Duodenal mucosa (tissue), 2 donors: ENCODE measurements around the gene CEP44.
"Not testable (repeated sequence)": the region's sequence is repeated elsewhere in the genome, so short reads cannot be mapped to it uniquely, and the experiment has no call there.

ENCODE experiments used
- H3K27ac ChIP-seq: one replicate; pipeline ENCODE4 v1.7.0; 2013; ENCODE audit warnings: low read depth, low read length
- H3K27me3 ChIP-seq, 2 donors: one replicate each; pipeline ENCODE4 v1.7.0; 2013; ENCODE audit warnings: low read length in 2 of 2, control low read depth in 1 of 2; ENCODE audit not compliant: insufficient read depth in 2 of 2, control insufficient read depth in 1 of 2
- H3K36me3 ChIP-seq, 2 donors: one replicate each; pipeline ENCODE4 v1.7.0; 2013; ENCODE audit warnings: low read length in 2 of 2, control low read depth in 1 of 2; ENCODE audit not compliant: insufficient read depth in 2 of 2, control insufficient read depth in 1 of 2
- H3K4me1 ChIP-seq, 2 donors: one replicate each; pipeline ENCODE4 v1.7.0; 2013; ENCODE audit warnings: low read length in 2 of 2, control low read depth in 1 of 2; ENCODE audit not compliant: insufficient read depth in 2 of 2, control insufficient read depth in 1 of 2
- H3K4me3 ChIP-seq, 2 donors: one replicate each; pipeline ENCODE4 v1.7.0; 2013; ENCODE audit warnings: low read length in 2 of 2, low read depth in 1 of 2
- H3K9ac ChIP-seq, 2 donors: one replicate each; pipeline ENCODE4 v1.7.0; 2013; ENCODE audit warnings: low read length in 2 of 2, low read depth in 1 of 2
- H3K9me3 ChIP-seq, 2 donors: one replicate each; pipeline ENCODE4 v1.7.0; 2013; ENCODE audit warnings: low read length in 2 of 2, control low read depth in 1 of 2; ENCODE audit not compliant: control insufficient read depth in 1 of 2

CEP44 gene

DNA sequence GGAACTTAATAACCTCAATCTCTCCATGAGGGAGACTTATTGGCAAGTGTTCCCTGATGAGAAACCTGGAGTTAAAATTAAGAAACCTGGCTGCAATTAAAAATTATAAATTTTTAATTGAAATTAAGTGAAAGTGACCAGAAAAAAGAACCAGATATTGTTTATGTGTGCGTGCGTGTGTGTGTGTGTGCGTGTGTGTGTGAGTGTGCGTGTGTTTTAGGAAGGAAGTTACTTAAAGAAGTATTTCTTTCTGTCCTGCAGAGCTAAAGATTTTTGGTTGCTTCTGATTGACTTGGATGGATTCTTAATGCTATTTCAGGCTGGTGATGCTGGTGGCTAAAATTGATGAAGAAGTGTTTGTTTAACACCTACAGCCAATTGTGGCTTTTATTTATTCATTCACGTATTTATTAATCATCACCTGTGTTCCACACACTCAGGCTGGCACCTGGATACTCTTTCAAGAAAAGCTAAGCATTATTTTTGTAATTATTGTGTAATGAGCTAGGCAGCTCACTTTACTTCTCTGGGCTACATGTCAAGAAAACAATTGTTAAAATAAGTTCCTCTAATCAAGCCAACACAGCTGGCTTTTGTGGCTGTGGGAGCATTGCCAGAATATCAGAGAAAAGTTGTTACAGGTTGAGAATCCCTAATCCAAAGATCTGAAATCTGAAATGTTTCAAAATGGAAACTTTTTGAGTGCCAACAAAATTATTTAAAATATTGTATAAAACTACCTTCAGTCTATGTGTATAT lies 68.5 kb downstream of the CEP44 start:
- H3K9ac ChIP-seq: no peak overlapping the region
- peaks cover 0 to 6% of the 10 kb centered on the region in 2 donors for H3K9me3 ChIP-seq
- no peak overlapping the region for H3K27ac ChIP-seq
- no peaks in the 10 kb centered on the region for H3K4me1 ChIP-seq
- H3K4me3 ChIP-seq: no peak overlapping the region
- H3K36me3 ChIP-seq: no peaks in the 10 kb centered on the region
- no peaks in the 10 kb centered on the region for H3K27me3 ChIP-seq

DNA sequence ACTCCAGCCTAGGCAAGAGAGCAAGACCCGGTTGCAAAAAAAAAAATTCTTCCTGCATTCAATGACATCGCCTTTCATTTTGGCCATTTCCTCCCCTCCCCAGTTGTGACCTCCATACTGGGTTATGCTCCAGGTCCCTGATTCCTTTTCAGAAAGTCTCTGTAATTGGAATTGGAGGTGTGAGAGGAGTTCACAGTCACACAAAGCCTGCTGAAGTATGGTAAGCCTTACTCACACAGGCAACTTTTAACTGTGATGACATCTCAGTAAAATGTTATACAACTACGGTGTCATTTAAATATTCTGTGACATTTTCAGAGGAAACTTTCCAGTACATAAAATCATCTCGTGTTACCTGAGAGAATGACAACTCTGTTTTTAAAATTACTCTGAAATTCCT lies 73.6 kb downstream of the CEP44 start:
- no peaks in the 10 kb centered on the region for H3K4me1 ChIP-seq
- no peak overlapping the region for H3K4me3 ChIP-seq
- no peaks in the 10 kb centered on the region for H3K36me3 ChIP-seq
- H3K9me3 ChIP-seq: no peaks in the 10 kb centered on the region
- H3K27me3 ChIP-seq: no peaks in the 10 kb centered on the region
- H3K27ac ChIP-seq: no peak overlapping the region
- H3K9ac ChIP-seq: no peak overlapping the region

DNA sequence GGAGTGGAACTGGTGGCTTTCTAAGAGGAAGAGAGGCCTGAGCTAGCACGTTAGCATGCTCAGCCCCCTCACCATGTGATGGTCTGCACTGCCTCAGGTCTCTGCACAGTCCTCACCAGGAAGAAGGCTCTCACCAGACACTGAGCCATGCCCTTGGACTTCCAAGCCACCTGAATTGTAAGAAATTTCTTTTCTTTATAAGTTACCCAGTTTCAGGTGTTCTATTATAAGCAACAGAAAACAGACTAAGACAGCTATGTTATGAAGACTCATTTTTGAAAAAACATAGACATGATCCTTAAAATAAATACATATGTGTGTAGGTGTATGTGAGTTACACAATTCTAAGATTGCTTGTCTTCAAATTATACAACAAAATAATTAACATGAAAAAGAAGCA lies 74.7 kb downstream of the CEP44 start:
- Histone ChIP-seq H3K4me1 (no peaks in the 10 kb centered on the region), H3K4me3 (no peak overlapping the region), H3K36me3 (no peaks in the 10 kb centered on the region), H3K9ac (no peak overlapping the region), H3K27me3 (no peaks in the 10 kb centered on the region), H3K9me3 (no peaks in the 10 kb centered on the region), H3K27ac (no peak overlapping the region)

DNA sequence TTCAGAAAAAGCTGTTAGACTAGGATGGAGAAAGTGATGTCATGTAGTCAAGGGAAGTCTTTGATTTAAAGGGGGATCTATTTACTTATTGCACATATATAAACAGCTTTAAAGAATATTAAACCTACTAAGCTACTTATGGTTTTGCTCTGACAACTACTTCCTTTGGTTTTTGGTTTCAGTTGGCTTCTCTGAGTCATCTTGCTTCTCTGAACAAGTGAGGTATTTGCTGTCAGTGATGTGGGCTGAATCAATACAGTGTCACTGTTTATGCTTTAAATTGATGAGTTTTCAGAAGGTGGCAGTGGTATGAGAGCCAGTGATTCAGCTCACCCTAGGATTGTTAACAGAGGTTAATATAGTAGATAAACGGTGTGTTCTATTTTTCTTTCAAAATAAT lies 75.1 kb downstream of the CEP44 start:
- Histone ChIP-seq H3K27me3 (no peaks in the 10 kb centered on the region), H3K4me3 (no peak overlapping the region), H3K9me3 (no peaks in the 10 kb centered on the region), H3K36me3 (no peaks in the 10 kb centered on the region), H3K4me1 (no peaks in the 10 kb centered on the region), H3K9ac (no peak overlapping the region), H3K27ac (no peak overlapping the region)

DNA sequence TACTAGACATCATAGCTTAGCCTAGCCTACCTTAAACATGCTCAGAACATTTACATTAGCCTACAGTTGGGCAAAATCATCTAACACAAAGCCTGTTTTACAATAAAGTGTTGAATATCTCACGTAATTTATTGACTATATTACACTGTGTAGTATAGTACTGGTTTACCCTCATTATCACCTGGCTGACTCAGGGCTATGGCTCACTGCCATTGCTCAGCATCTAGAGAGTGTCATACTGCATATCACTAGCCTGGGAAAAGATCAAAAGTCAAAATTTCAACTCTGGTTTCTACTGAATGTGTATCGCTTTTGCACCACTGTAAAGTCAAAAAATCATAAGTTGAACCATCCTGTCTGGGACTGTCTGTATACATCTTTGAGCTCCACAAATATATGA lies 78.6 kb downstream of the CEP44 start:
- no peaks in the 10 kb centered on the region for H3K4me1 ChIP-seq
- H3K27me3 ChIP-seq: no peaks in the 10 kb centered on the region
- H3K9me3 ChIP-seq: no peaks in the 10 kb centered on the region
- no peak overlapping the region for H3K9ac ChIP-seq
- H3K4me3 ChIP-seq: no peak overlapping the region
- no peaks in the 10 kb centered on the region for H3K36me3 ChIP-seq
- no peak overlapping the region for H3K27ac ChIP-seq

DNA sequence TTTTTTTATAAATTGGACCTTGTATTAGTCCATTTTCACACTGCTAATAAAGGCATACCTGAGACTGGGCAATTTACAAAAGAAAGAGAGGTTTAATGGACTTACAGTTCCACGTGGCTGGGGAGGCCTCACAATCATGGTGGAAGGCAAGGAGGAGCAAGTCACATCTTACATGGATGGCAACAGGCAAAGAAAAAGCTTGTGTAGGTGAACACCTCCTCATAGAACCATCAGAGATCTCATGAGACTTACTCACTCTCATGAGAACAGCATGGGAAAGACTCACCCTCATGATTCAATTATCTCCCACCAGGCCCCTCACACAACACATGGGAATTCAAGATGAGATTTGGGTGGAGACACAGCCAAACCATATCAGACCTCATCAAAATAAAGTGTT lies 80.1 kb downstream of the CEP44 start:
- not testable (repeated sequence) for H3K27ac ChIP-seq

DNA sequence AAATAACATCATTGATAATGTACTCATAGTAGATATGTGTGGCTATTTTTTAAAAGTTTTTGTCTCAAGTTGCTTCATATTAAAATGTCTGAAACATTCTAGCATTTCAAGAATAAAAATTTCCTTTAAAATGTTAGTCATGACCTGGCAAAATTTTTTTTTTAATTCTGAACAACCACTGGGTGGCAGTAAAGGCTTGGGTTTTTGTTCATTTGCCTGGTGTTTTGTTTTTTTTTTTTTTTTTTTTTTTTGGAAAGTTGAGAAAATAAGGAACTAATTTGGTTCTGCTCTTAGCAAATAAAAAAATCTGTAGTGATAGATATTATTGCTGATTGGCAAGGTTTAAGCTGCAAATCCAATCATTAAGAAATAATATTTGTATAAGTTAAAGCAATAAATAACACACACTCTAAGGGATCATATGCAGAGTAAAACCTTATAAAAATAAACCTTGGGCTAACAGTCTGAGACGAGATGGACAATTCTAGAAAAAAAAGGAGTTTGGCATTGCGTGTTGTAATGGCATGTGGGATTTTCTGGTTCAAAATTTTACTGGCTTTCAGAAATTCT lies 81.4 kb downstream of the CEP44 start:
- Histone ChIP-seq H3K9ac (no peak overlapping the region), H3K36me3 (no peaks in the 10 kb centered on the region), H3K27me3 (no peaks in the 10 kb centered on the region), H3K4me3 (no peak overlapping the region), H3K4me1 (no peaks in the 10 kb centered on the region), H3K27ac (no peak overlapping the region), H3K9me3 (no peaks in the 10 kb centered on the region)

More for the DNA sequence above, 80.1 kb downstream of the CEP44 start:
- not testable (repeated sequence) for H3K4me1 ChIP-seq, H3K4me3 ChIP-seq, H3K27me3 ChIP-seq, H3K36me3 ChIP-seq, H3K9me3 ChIP-seq, H3K9ac ChIP-seq

DNA sequence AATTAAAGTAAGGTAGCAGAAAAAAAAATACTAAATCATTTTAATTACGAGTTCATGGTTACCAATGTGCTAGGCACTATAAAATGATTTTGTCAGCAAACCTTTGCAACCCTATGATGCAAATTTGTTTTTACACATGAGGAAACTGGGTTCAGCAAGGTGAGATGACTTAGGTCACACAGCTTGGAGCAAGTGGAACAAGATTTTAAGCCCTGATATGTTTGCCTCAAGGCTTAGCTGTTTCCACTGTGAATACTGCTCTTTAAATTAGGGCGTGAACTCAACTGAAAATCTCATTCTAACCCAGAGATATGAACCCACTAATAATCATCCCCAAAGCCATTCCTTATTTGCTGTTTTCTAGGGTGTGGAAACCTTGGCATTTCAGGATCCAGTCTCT lies 86.3 kb downstream of the CEP44 start:
- Histone ChIP-seq H3K27ac (no peak overlapping the region), H3K4me3 (no peak overlapping the region), H3K9me3 (no peaks in the 10 kb centered on the region), H3K9ac (no peak overlapping the region), H3K27me3 (no peaks in the 10 kb centered on the region), H3K36me3 (no peaks in the 10 kb centered on the region), H3K4me1 (no peaks in the 10 kb centered on the region)

DNA sequence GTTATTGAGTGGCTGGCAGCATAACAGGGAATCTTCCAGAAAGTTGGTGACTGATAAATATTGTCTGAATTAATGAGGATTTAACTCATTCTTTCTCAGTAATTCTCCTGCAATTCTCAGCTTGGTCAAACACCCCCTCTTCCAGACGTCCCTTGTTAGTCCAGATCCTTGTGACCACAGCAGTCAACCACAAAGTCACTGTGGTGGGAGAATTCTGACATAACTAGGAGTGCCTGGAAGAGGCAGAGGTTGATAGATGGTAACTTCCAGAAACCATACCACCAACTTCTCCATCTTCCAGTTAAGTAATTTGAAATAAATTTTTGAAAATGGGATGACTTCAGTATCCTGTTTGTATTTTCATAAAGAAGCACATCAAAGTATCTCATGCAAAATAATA lies 90.1 kb downstream of the CEP44 start:
- Histone ChIP-seq H3K36me3 (no peaks in the 10 kb centered on the region), H3K9me3 (no peaks in the 10 kb centered on the region), H3K27ac (no peak overlapping the region), H3K4me3 (no peak overlapping the region), H3K9ac (no peak overlapping the region), H3K27me3 (no peaks in the 10 kb centered on the region), H3K4me1 (no peaks in the 10 kb centered on the region)

DNA sequence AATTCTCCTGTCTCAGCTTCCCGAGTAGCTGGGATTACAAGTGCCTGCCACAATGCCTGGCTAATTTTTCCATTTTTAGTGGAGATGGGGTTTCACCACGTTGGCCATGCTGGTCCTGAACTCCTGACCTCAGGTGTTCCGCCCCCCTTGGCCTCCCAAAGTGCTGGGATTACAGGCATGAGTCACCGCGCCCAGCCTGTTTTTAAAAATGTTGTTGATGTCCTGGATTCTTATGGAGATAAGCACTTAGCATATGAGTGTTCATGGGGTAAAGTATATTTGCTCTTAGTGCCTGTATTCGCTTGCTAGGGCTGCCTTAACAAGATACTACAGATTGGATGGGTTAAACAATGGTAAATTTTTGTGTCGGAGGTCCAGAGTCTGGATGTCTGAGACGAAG lies 91.7 kb downstream of the CEP44 start:
- no peak overlapping the region for H3K4me3 ChIP-seq
- no peaks in the 10 kb centered on the region for H3K4me1 ChIP-seq
- H3K9ac ChIP-seq: no peak overlapping the region
- H3K27ac ChIP-seq: no peak overlapping the region
- H3K27me3 ChIP-seq: no peaks in the 10 kb centered on the region
- H3K9me3 ChIP-seq: no peaks in the 10 kb centered on the region
- no peaks in the 10 kb centered on the region for H3K36me3 ChIP-seq
